HepG2 (cell line): ENCODE data around the gene ANKRD42.

ENCODE experiments used
- GABPA ChIP-seq, 2 experiments: IDR thresholded peaks; 2 replicates each; pipeline ENCODE4 v1.6.1; 2011 to 2016; ENCODE audit warnings: low read depth in 2 of 2, low read length in 1 of 2, missing biosample characterization in 1 of 2, missing genetic modification characterization in 1 of 2
- HDAC2 ChIP-seq: sonication (generic); formaldehyde crosslinking; IDR thresholded peaks from 2 replicates; pipeline ENCODE4 v1.4.0; 2020; ENCODE audit warnings: missing genetic modification reagents
- KDM2A ChIP-seq: sonication (generic); formaldehyde crosslinking; IDR thresholded peaks from 2 replicates; pipeline ENCODE4 v1.4.0; 2020; ENCODE audit warnings: low read depth, missing genetic modification reagents, borderline replicate concordance
- NFYC ChIP-seq: IDR thresholded peaks from 2 replicates; pipeline ENCODE4 v1.6.1; 2016; ENCODE audit warnings: missing genetic modification reagents, missing compliant biosample characterization
- RBM39 ChIP-seq: fragments of 200-400 bp; formaldehyde crosslinking; IDR thresholded peaks from one replicate; pipeline ENCODE4 v1.6.1; 2018; ENCODE audit warnings: antibody characterized with exemption, mild to moderate bottlenecking, low read depth, low read length; ENCODE audit not compliant: poor library complexity, severe bottlenecking
- SP1 ChIP-seq, 2 experiments: fragments of 450-650 bp in 1 of 2; sonication (generic) in 1 of 2; formaldehyde crosslinking in 1 of 2; IDR thresholded peaks; 2 replicates each; pipeline versions ENCODE4 v1.4.0 to v1.6.1; 2016 to 2020; ENCODE audit warnings: missing genetic modification reagents in 1 of 2
- ZBTB33 ChIP-seq: sonication (generic); formaldehyde crosslinking; IDR thresholded peaks from 2 replicates; pipeline ENCODE4 v1.4.0; 2020; ENCODE audit warnings: missing genetic modification reagents

DNA sequence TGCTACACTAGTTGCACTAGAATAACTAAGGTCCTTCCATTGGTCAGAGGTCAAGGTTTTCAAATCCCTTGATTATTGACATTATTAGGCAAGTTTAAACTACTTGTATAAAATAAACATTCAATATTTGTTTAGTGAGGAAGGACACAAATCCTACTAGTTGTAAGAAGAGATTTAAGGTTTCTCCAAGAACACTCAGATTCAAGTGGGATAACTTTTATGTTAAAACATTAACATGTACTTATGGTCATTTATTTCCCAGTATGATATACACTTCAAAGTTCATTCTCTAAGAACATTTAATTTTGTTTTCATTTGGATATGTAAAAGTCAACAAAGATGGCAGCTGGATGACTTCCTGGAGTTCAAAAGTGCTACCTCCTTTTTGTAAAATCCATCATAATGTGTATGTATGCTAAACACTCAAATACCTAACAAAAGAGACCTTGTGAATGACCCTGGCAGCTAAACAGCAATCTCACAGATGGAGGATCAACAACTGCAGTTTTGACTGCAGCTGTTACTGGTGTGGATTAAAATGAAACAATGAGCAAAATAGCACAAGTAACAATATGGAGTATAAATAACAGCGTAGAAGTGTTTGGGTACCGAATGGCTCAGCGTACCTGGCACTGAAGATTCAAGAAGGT lies 91.1 kb downstream of the ANKRD42 start:
- TF ChIP-seq GABPA (IDR thresholded peaks at IDR 0.05; ENCODE audit: low read depth, low read length) (no peak), GABPA (CRISPR knock-in tag; IDR thresholded peaks at IDR 0.05; ENCODE audit: low read depth) (no peak; the same call in none of the 2 replicates), HDAC2 (CRISPR knock-in tag) (peak; percentile 53; the same call in 1 of the 2 replicates), SP1 (IDR thresholded peaks at IDR 0.05) (no peak), SP1 (CRISPR knock-in tag; IDR thresholded peaks at IDR 0.05) (no peak), NFYC (CRISPR knock-in tag) (no peak), KDM2A (CRISPR knock-in tag) (no peak), ZBTB33 (CRISPR knock-in tag) (no peak), RBM39 (no peak)
